Right atrium auricular region (tissue), 2 donors: Measurements from ENCODE around the gene NKX1-2. TPM values are rescaled to one million over a fixed set of nuclear protein-coding genes. Genes with fewer than 3 reads are reported as not detected.
"Not testable (repeated sequence)": the region's sequence is repeated elsewhere in the genome, so short reads cannot be mapped to it uniquely, and the experiment has no call there.

Experiments
- DNase-seq: peaks from one replicate; pipeline ENCODE4 v3.0.0-alpha.2; 2019; ENCODE audit warnings: low spot score
- H3K27ac ChIP-seq, 2 donors: fragments of 200-600 bp; sonication (generic); 1 replicate in 1 of 2; 2 replicates in 1 of 2; pipeline ENCODE4 v1.5.1; 2016 to 2019
- H3K27me3 ChIP-seq, 2 donors: fragments of 200-600 bp; sonication (generic); one replicate each; pipeline versions ENCODE4 v1.5.1 to v1.6.0; 2017 to 2019
- H3K36me3 ChIP-seq: fragments of 200-600 bp; sonication (generic); one replicate; pipeline ENCODE4 v1.5.1; 2016
- H3K4me1 ChIP-seq, 2 donors: fragments of 200-600 bp; sonication (generic); one replicate each; pipeline versions ENCODE4 v1.5.1 to v1.6.0; 2017 to 2019
- H3K4me3 ChIP-seq, 2 donors: fragments of 200-600 bp; sonication (generic); 1 replicate in 1 of 2; 2 replicates in 1 of 2; pipeline ENCODE4 v1.5.1; 2017 to 2019; ENCODE audit warnings: mild to moderate bottlenecking in 1 of 2, moderate library complexity in 1 of 2
- H3K9me3 ChIP-seq, 2 donors: fragments of 200-600 bp; sonication (generic); one replicate each; pipeline ENCODE4 v1.5.1; 2019
- total RNA-seq, 2 donors: library from RNA; depleted of rRNA; stranded (reverse); fragments of >200 nt; gene quantifications; one replicate each; pipeline ENCODE4 v1.1.0, GENCODE V29; 2016
- TF ChIP-seq, protein P1 (sequence below), 2 donors: fragments of 200-600 bp; sonication (generic); IDR thresholded peaks; one replicate each; pipeline ENCODE4 v1.5.1; 2019; ENCODE audit warnings: antibody characterized with exemption in 2 of 2

The NKX1-2 gene
- total RNA-seq, 2 donors from 2014 or later: not detected

DNA sequence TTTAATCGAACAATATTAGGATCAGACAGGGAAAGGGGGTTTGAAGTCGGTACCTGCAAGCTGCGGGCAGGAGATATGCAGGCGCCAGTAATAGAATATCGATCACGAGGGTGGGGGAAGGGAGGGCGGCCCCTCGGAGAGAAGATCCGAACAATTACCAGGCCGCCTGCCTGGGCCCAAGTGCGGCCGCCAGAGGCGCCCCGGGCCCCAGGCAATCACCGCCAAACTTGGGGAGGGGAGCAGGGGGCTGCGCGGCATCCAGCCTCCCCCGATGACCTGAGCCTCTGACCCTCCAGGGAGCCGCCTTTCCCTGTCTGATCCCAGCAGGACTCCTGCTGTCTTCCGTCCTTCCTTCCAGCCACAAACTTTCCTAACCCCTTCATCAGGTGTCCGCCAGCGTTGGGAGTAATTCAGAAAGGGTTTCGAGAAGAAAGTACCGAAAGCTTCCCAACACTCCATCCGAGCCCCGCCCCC, 1.1 kb downstream of the NKX1-2 start:
- Histone ChIP-seq H3K27ac (no peak overlapping the region), H3K4me1 (peaks cover 0 to 32% of the 10 kb centered on the region in 2 donors), H3K4me3 (no peak overlapping the region), H3K36me3 (no peaks in the 10 kb centered on the region), H3K9me3 (no peaks in the 10 kb centered on the region), H3K27me3 (peaks cover 22 to 27% of the 10 kb centered on the region in 2 donors)
- TF ChIP-seq, protein P1, sequence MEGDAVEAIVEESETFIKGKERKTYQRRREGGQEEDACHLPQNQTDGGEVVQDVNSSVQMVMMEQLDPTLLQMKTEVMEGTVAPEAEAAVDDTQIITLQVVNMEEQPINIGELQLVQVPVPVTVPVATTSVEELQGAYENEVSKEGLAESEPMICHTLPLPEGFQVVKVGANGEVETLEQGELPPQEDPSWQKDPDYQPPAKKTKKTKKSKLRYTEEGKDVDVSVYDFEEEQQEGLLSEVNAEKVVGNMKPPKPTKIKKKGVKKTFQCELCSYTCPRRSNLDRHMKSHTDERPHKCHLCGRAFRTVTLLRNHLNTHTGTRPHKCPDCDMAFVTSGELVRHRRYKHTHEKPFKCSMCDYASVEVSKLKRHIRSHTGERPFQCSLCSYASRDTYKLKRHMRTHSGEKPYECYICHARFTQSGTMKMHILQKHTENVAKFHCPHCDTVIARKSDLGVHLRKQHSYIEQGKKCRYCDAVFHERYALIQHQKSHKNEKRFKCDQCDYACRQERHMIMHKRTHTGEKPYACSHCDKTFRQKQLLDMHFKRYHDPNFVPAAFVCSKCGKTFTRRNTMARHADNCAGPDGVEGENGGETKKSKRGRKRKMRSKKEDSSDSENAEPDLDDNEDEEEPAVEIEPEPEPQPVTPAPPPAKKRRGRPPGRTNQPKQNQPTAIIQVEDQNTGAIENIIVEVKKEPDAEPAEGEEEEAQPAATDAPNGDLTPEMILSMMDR (IDR thresholded peaks at IDR 0.05): no peak
- no peak for DNase-seq

DNA sequence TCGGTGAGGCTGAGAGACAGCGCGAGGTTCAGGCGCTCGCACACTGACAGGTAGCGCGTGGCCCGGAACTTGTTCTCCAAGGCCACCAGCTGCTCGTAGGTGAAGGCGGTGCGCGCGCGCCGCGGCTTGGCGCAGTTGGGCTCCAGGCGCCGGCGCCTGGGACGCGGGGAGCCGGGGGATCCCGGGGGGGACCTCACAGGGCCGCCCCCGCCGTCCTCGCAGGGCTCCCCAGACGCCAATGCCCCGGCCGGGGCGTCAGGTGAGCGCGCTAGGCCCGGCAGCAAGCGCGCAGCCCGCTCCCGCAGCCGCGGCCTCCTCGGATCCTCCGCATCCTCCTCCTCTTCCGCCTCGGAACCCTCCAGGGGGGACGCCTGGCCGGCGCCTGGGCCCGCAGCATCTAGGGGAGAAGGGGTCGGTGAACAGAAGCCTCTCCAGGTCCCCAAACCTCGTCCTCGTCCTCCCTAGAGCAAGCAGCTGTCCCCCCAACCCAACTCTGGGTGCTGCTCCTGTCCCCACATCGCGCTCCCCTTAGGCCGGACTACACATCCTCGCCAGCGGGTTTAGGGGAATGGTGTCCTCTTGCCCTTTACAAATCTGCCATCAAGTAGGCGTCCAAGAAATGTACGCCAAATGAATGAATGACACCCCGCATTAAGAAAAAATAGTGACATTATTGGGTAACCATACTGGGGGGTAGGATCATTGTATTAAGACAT, 1.9 kb downstream of the NKX1-2 start:
- no peaks in the 10 kb centered on the region for H3K36me3 ChIP-seq

DNA sequence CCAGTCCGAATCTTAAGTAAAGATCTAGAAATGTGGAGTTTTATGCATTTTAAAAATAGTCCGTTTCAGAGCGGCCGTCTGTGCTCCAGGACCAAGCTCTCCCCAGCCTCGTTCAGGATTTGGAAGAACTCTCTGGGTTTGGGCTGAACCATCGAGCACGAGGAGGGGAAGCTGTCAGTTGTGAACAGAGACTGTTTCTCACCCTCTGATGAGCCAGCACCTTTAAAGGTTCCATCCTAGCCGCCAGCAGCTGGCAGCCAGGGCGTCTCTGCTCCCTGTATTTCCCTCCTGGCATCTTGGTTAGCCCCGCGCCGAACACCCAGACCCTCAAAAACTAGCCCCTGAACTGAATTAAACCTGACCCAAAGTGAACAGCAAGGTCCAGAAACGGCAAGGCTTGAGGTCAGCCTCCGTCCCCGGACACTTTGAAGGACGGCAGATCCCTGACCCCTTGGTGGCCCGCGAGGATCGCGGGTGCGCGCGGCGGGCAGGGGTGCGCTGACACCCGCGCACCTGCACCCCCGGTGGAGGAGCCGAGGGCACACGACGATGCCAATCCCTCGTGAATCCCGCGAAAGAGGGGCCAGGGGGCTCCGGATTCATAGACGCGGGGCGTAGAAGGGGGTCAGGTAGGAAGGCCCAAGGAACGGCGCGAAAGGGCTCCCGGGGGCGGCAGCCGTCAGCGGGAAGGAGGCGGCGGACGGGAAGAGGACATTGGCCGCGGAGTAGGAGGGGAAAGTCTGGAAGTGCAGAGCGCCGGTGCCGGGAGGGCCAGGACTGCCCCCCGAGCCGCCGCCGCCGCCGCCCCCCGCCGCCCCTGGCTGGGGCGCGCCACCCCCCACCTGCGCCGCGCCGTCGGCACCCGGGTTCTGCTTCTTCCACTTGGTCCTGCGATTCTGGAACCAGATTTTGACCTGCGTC, 2.7 kb downstream of the NKX1-2 start:
- peaks cover 22 to 27% of the 10 kb centered on the region in 2 donors for H3K27me3 ChIP-seq
- H3K9me3 ChIP-seq: no peaks in the 10 kb centered on the region
- H3K4me1 ChIP-seq: peaks cover 0 to 32% of the 10 kb centered on the region in 2 donors
- DNase-seq: no peak
- H3K4me3 ChIP-seq: peak overlapping the region in 1 of 2 donors; percentile 37
- no peaks in the 10 kb centered on the region for H3K36me3 ChIP-seq
- no peak overlapping the region for H3K27ac ChIP-seq
- TF ChIP-seq, protein P1 (IDR thresholded peaks at IDR 0.05): no peak

More for the DNA sequence above, 1.9 kb downstream of the NKX1-2 start:
- peaks cover 0 to 32% of the 10 kb centered on the region in 2 donors for H3K4me1 ChIP-seq
- H3K9me3 ChIP-seq: no peaks in the 10 kb centered on the region
- H3K27ac ChIP-seq: no peak overlapping the region
- TF ChIP-seq, protein P1 (IDR thresholded peaks at IDR 0.05): no peak
- no peak for DNase-seq
- peak overlapping the region in 1 of 2 donors; percentile 37 for H3K4me3 ChIP-seq
- peaks cover 22 to 27% of the 10 kb centered on the region in 2 donors for H3K27me3 ChIP-seq

DNA sequence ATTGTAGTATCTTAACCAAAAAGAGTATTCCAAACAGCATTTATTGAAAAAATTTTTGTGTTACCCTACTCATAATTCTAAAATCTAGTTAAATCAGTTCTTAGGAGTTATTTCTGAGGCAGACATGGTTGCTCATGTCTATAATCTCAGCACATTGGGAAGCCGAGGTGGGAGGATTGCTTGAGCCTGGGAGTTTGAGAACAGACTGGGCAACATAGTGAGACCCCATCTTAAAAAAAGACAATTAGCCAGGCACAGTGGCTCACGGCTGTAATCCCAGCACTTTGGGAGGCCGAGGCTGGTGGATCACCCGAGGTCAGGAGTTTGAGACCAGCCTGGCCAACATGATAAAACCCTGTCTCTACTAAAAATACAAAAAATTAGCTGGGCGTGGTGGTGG, 8.1 kb downstream of the NKX1-2 start:
- not testable (repeated sequence) for H3K36me3 ChIP-seq, DNase-seq, H3K27me3 ChIP-seq, H3K27ac ChIP-seq, H3K4me1 ChIP-seq, H3K4me3 ChIP-seq, H3K9me3 ChIP-seq

DNA sequence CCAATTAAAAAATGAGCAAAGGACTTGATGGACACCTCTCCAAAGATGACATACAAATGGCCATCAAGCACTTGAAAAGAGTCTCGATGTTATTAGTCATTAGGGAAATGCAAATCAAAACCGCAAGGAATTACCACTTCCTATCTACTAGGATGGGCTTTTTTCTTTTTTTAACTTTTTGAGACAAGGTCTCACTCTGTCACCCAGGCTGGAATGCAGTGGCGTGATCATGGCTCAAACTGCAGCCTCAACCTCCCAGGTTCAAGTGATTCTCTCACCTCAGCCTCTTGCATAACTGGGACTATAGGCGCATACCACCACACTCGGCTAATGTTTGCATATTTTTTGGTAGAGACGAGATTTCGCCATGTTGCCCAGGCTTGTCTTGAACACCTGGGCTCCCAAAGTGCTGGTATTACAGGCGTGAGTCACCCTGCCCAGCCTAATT, 13.6 kb downstream of the NKX1-2 start:
- Histone ChIP-seq H3K27me3 (no peaks in the 10 kb centered on the region), H3K4me1 (no peaks in the 10 kb centered on the region), H3K9me3 (no peaks in the 10 kb centered on the region), H3K4me3 (no peak overlapping the region), H3K27ac (no peak overlapping the region), H3K36me3 (no peaks in the 10 kb centered on the region)
- no peak for DNase-seq
- TF ChIP-seq, protein P1 (IDR thresholded peaks at IDR 0.05): no peak

DNA sequence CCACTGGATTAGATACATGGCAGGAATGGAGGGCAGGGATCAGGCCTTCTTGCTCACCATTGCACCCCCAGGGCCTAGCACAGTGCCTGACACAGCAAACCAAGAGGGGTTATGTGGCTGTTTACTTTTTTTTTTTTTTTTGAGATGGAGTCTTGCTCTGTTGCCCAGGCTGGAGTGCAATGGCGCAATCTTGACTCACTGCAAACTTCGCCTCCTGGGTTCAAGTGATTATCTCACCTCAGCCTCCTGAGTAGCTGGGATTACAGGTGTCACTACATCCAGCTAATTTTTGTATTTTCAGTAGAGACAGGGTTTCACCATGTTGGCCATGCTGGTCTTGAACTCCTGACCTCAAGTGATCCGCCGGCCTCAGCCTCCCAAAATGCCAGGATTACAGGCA, 14.2 kb downstream of the NKX1-2 start:
- H3K4me1 ChIP-seq, H3K36me3 ChIP-seq, H3K9me3 ChIP-seq, H3K27ac ChIP-seq, DNase-seq, H3K27me3 ChIP-seq, H3K4me3 ChIP-seq: not testable (repeated sequence)
